GM19240 (cell line): ENCODE results near the gene MYLIP.
A peak's percentile ranks its signal among the peaks of the same experiment; 100 is the strongest.

ENCODE experiments used
- DNase-seq: peaks from one replicate; pipeline ENCODE4 v3.0.0; 2011; ENCODE audit warnings: low spot score; ENCODE audit not compliant: insufficient read length

MYLIP gene

DNA sequence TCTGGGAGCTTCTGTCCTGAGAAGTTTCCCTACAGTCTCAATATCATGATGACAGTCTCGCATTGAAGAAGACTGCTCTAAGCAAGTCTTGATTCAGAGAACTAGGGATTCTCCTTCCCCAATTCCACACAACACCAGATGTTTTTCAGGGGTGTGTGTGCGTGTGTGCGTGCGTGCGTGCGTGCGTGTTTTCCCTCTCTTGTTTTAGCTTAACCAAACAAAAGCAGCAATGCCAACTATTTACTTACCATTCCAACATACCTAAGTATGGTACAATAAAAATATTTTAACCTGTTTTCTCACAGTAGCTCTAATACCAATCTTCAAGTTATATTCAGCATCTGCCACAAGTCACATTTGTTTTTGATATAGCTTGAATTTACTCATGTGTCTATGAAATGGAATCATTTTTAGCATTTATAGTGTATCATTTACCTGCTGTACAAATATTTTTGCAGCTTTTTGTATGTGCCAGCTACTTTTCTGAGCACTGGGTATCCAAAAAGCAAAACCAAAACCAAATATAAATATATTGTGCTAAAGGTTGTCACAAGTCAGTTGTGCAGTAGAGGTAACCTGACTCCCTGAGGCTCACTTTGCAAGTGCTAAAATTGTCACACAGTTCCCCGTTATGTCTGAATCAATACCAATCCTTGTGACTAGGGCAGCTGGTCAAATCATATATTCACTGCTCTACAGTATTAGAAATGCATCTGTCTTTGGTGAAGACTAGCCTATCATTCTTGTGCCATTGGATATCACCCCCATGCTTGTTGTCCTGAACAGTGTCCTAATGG, 21.7 kb upstream of the MYLIP start:
- DNase-seq, result no peak

DNA sequence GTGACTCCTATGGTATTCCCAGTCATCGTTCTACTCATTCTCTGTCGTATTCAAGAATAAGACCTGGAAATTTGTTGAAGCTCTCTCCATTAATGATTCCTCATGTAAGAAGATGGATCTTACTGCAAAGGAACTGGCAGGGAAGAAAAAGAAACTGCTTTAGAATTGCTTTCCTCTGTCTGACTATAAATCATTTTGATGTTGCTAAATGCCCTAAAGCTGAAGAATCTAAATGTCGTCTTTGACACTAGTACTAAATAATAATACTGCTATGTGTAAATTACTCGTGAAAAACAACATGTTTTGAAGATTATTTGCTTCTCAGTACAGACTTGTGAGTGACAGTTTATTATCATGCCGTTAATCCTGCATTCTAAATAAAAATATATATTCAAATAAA, 20.5 kb upstream of the MYLIP start:
- no peak for DNase-seq

DNA sequence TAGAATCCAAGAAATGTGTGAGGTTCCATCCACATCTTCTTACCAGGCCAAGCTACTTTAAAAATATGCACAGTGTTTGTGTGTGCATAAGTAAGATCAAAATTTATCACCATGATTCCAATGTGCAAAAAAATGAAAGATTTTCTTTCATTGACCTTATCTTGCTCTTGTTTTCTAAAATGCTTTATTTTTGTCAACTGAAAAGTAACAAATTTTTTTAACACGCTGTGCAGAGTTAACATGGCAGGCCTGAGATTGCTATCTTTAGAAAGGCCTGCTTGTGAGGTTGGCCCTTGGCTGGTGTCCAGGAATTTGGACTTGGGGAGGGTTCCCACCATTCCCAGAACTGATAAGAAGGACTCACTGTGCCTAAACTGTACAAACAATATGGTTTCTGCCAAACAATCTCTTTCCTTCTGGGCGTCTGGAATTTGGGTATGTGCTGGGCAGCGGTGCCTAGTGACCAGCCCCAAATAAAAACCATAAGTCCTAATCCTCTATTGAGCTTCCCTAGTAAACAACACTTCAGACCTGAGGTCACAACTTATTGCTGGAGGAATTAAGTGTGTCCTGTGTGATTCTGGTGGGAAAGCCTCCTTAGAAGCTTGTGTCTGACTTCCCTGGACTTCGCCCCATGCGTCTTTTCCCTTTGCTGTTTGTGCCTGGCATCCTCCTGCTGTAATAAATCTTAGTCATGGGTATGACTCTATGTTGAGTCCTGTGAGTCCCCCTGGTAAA, 19.8 kb upstream of the MYLIP start:
- DNase-seq, result no peak

DNA sequence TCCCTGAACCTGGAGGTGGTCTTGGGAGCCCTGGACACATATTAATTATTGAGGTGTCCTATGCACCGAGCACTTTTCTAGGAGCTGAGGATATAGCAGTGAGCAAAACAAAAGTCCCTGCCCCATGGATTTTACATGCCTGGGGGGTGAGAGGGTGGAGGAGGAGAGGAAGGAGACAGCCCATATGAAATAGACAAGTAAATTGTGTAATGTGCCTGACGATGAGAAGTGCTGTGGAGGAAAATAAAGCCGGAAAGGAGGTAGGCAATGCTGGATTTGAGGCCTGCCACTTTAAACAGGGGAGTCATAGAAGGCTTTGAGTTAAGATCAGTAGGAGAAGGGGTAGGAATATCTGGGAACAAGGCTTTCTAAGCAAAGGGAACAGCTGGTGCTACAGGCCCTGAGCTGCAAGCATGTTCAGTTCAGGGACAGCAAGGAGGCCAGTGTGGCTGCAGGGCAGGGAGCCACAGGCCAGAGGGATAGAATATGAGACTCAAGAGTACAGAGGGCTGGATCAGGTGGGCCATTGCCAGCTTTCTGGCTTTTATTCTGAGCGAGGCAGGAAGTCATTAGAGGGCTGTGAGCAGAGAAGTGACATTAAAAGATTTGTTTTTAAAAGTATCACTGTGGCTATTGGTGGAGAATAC, 19.1 kb upstream of the MYLIP start:
- no peak for DNase-seq

DNA sequence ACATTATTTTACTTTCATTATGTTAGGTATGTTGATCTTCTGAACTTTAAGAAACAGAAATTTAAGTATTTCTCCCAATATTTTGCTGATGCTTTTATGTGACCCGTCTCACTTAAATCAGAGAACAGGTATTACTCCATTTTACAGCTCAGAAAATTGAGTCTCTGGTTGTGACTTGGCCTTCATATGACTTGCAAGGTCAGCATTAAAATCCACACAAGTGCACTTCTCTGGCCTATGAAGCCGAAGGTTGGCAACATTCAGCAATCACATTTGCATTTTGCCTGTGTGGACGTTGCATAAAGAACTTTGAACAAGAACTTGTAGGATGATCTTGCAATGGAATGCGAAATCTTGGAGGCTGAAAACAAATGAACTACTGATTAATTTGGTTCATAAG, 10.1 kb upstream of the MYLIP start:
- no peak for DNase-seq

DNA sequence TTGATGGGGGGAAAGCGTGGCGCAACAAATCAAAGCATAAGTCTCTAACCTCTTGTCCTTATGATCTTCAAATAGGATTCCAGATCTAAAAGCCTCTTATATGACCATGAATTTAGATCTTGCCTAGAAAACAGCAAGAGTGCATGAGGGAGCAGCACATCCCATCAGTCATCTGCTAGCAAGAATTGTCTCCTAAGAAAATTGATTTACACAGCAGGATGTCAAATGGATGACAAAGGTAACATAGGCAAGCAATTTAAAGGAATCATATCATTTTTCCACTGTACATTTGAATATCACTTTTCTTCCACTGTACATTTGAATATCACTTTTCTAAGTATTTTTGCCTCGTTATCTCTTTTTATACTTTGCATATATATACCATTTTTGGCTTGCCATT, 7.5 kb upstream of the MYLIP start:
- no peak for DNase-seq

DNA sequence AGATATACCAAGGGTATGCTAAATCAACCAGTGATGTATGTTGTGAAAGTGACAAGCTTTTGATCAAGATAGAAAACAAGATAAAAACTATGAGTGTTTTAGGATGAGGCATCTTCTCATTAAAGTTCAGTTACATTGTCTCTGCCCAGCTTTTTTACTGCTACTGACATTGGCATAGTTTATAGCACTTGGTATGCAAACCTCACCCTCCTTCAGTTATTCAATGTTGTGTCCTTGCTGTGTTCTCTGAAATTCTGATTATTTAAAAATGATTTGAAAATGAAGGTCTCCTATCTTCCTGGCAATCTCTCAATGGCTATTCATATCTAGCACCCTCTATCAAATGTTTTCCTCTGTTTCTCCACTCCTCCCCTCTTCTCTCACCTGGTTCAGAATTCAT, 6.7 kb upstream of the MYLIP start:
- DNase-seq, result no peak

DNA sequence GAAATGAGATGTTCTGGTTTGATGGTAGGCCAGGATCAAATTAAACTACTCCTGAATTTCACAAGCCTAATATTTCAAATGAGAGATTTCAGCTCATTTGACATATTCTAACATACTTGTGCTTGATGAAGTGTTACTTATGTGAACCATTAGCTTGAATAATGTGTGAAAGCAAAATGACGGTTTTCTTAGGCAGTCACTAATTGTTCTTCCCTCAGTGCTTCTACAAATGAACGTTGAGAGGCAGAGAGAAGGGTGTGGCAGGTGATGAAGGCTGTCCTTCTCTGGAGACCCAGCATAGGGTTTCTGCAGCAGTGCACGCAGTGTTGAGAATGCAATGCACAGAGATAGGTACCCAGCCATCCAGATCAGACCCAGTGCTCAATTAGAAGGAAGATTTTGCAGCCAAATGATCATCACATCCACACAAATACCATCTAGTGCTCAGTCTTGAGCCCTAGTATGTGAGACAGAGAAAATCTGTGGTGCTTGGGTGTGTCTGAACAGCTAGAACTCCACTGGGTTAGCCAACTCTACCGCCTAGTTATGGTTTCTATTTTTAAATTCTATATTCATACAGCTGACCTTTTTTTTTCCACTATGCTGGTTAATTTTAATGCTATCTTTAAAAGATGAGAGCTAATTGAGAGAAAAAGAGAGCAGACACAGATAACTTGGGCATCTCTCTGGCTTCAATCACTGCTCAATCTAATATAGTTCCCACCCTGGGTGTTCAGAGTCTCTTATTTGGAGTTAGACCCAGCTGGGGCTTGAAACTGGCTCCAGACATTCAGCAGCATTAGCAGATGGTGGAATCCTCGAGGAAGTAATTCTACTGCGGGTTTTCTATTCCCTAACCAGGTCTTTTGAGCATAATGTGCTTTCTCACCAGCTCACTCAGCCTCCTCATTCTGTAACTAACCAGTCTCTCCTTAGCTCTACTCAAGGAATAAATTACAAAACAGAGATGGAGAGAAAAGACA, 4.4 kb upstream of the MYLIP start:
- DNase-seq, result no peak

DNA sequence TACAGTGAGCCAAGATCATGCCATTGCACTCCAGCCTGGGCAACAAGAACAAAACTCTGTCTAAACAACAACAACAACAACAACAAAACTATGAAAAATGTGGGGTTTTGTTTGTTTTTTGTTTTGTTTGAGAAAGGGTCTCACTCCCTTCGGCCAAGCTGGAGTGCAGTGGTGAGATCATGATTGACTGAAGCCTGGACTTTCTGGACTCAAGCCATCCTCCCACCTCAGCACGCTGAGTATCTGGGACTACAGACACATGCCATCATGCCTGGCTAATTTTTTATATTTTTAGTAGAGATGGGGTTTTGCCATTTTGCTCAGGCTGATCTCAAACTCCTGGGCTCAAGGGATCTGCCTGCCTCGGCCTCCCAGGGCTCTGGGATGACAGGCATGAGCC, 2.8 kb upstream of the MYLIP start:
- no peak for DNase-seq

DNA sequence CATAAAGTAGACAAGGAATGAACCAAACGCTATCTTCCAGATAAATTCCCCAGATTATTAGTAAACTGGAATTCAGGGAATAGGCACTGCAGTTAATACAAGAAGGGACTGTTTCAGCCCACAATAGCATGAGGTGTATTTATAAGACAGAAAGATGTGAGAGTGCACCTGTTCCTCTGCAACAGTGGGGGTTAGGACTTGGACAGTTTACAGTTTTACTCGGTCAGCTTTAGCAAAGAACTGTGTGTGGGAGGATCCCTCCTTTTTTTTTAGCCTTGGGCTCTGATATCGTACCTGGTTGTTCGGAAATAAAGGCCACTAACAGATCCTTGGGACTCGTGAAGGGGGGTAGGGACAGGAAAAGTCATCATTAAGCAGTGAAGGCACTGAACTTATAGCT, 2.0 kb upstream of the MYLIP start:
- DNase-seq, result no peak

DNA sequence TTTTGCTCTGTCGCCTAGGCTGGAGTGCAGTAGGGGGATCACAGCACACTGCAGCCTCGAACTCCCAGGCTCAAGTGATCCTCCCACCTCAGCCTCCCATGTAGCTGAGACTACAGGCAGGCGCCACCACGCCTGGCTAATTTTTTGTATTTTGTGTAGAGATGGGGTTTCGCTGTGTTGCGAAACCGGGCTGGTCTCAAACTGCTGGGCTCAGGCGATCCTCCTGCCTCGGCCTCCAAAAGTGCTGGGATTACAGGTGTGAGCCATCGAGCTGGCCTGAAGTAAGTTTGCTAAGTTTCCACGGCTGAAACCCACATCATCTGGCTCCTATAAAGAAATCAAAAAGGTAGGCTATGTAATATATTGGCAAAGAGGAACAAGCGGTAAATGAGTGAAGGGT, 1.4 kb upstream of the MYLIP start:
- DNase-seq, result no peak

DNA sequence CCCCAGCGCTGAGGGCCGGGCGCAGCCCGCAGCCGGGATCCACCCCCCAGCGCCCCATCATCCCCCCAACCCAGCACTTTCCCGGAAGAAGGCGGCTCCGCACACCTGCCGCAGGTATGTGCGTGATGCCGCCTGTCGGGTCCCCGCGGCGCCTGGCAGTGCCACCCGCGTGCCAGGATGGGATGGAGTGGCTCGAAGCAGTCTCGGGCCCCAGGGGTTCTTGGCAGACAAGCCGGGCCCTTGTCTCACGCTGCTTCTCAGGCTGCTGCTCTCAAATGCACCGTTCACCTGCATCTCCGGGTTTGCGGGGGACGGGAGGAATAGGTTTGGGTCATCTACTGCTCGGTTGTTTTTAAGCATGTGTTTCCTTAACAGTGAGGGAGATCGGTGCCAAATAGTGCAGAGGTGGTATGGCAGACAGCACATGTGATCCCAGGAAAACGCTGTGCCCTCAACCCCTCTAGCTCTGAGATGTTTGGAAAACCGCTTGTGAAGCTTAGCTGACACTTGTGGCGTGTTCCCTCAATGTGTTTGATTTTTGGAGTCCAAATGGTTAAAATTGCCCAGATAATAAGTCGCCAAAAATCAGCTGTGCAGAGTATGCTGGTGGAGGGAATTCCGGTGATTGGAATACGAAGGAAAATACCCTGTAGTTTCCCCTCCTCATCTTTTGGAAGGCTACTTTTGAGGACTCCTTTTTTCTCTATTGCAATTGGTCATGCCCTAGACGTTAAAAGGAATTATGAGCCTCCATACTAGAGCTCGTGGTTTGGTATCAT, 926 bp downstream of the MYLIP start:
- no peak for DNase-seq

DNA sequence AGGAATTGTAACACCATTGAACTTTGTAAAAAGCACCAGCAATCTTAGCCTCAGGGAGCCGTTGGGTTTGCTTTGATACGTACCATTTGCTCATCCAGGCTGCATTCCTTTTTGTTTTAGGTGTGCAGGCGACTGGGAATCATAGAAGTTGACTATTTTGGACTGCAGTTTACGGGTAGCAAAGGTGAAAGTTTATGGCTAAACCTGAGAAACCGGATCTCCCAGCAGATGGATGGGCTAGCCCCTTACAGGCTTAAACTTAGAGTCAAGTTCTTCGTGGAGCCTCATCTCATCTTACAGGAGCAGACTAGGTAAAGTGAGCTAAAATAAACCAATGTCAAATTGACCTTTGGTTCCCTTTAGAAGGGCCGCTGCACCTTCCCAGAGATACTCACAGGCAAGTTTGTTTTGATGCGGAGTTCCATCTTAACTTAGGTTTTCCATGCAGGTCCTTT, 1.6 kb downstream of the MYLIP start:
- DNase-seq, result no peak

DNA sequence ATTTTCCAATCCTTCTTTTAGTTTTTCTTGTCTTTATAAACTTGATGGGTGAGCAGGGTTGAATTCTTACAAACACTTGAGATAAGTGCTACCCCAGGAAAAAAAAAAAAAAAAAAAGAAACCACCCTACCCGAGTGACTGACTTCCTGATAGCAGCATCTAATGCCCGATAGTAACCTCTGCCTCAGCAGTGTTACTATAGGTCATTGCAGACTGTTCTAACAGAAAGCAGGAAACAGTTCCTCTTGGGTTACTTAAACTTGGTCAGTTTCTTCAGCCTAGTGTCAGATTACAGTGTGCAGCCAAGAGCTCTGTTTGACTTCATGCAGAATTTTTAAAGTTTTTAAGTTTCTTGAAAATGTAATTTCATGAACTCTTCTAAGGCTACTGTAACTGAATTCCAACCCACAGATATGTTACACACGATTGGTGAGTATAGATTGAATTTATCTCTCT, 2.1 kb downstream of the MYLIP start:
- DNase-seq, result peak; percentile 40

DNA sequence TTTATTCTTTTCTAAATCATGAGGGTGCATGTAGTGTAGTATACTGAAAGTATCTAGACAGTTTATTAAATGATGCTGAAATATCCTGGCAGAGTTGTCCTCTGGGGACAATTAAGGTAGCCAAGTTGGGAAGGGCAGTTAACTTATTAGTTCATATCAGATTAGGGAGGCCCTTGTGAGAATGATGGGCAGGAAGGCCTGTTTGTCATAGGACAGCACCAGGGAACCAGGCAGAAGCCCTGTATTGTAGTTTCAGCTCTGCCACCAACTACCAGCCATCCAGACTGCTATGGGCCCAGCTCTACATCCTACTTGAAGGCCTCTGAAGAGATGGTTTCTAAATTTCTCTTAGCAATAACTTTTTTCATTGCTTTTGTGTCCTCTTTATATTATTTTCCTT, 4.0 kb downstream of the MYLIP start:
- DNase-seq, result no peak

DNA sequence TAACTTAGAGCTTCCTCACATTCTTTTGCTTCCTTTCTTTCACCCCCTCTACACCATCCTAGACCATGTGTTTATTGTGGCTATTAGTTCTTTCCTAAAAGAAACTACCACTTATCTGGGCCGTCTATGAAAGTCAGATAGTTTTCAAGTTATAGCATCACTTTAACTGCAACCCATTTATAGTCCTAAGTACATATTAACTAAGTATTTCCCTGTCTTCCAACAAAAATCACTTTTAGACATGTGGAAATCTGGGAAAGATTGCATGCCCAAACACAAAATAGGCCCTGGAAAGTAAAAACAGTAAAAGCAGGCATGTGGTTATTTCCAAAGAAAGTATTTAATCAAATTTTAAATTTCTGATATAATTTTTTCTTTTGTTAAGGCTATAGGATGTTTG, 5.5 kb downstream of the MYLIP start:
- DNase-seq, result no peak

DNA sequence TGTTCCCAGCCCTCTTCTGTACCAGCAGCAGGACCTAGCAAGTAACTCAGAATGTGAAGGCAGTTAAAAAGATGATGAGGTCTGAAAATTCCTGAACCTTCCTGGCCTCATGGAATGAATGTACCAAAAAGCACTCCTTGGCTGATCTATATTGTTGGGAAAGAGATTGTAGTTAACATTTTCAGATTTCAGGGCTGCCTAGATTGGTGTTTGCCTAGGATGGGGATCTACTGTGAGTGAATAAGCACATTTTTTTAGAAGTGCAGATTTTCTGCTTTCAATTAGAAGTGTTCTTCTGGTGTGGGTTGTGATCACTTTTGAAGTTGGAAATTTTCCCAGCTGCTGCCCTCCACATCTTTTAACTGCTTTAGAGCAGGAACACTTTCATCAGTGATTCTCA, 6.2 kb downstream of the MYLIP start:
- DNase-seq, result no peak

DNA sequence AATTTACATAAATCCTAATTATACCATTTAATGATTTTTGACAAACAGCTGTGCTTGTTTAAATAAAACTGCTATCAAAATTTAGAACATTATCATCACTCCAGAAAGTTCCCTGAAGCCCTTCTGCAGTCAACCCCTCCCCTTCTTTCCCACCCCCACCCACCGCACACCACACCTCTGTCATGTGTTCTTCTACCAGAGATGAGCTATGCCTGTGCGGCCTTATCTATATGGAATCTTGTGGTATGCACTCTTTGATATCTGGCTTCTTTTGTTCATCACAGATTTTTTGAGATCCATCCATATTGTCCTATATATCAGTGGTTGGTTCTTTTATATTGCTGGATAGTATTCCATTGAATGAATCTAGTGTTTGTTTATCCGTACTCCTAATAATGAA, 7.2 kb downstream of the MYLIP start:
- no peak for DNase-seq

DNA sequence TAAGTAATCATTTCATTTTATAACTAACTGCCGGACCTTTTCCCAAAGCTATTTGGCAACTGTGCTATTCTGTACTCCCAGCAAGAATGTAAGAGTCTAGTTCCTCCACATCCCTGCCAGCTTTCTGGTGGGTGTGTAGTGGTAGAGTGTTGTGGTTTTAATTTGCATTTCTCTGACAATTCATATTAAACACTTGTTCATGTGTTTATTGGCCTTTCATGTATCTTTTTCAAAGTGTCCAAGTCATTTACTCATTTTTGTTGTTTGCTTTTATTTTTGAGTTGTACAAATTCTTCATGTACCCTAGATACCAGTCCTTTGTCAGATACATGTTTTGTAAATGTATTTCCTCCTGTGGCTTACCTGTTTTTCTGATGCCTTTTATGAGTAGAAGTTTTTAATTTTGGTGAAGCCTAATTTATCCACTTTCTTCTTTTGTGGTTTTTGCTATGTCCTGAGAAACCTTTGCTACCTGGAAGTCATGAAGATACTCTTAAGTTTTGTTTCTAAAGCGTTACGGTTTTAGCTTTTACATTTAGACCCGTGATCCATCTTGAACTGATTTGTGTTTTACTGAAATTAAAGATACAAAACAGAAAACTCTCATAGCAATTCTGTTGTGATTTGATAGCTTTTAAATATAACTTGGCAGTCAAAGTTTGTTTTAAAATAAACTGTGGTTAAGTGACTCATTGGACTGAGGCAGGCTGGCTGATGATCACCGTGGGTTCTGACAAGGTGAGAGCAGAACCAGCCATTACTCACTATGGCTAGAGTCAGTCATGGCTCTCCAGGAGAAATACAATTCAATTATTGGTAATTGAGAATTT, 8.0 kb downstream of the MYLIP start:
- no peak for DNase-seq

DNA sequence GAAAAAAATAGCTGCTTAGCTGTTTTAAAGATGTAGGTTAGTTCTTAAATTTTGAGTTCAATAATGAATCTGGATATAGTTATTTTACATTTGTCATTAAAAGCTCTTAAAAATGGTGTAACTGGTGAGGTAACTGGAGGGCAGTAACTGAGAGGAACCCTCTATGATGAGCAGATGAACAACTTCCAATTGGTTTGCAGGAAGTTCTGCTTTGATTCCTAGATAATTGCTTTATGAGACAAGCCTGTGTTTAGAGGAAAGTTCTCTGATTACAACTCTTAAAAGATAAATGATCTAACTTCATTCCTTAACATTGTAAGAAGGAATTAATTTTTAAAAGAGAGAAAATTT, 8.5 kb downstream of the MYLIP start:
- DNase-seq, result no peak
